ENCODE results near the gene BTBD10. TPM values are rescaled to one million over a fixed set of nuclear protein-coding genes. Genes with fewer than 3 reads are reported as not detected.

The BTBD10 gene
- total and polyA plus RNA-seq, 4 donors, result 3.7 to 12.7 (median 8.8) TPM

DNA sequence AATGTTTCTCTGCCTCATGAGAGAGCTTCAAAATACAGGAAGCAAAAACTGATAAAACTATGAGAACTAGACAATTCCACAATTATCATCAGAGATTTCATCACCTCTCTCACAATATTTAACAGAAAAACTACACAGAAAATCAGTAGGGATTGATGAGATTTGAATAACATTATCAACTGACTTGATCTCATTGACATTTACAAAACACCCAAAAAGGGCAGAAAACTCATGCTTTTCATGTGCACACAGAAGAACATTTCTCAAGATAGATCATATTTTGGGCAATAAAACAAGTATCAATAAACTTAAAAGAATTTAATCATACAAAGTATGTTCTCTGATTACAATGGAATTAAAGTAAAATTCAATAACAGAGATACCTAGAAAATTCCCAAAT, 35.6 kb downstream of the BTBD10 start:
- TF ChIP-seq ZBTB33 (IDR thresholded peaks at IDR 0.05) (no peak), GABPA (IDR thresholded peaks at IDR 0.05 in 1 of 2, conservative IDR thresholded peaks at IDR 0.05 in 1 of 2) (no peak), SP1 (IDR thresholded peaks at IDR 0.05) (no peak), REST (IDR thresholded peaks at IDR 0.05) (no peak), RXRA (IDR thresholded peaks at IDR 0.05) (no peak), FOXA1 (IDR thresholded peaks at IDR 0.05) (no peak), RAD21 (IDR thresholded peaks at IDR 0.05) (no peak), HNF4A (conservative IDR thresholded peaks at IDR 0.05) (no peak), NR2F2 (IDR thresholded peaks at IDR 0.05) (no peak), EGR1 (IDR thresholded peaks at IDR 0.05; ENCODE audit: low read depth in 2 of 2) (no peak), MAX (IDR thresholded peaks at IDR 0.05) (no peak), YY1 (IDR thresholded peaks at IDR 0.05) (no peak)
- no peaks in the 10 kb centered on the region for H3K27me3 ChIP-seq (ENCODE audit: control insufficient read depth in 4 of 4, insufficient read depth in 4 of 4, low read length in 3 of 4)
- H3K9me3 ChIP-seq (ENCODE audit: control insufficient read depth in 4 of 4, low read length in 3 of 4), result peaks cover 0 to 3% (median 1%) of the 10 kb centered on the region in 4 donors
- H3K4me3 ChIP-seq (ENCODE audit: low read depth in 1 of 3, low read length in 3 of 3), result no peak overlapping the region
- DNase-seq (ENCODE audit: low spot score), result no peak
- H3K36me3 ChIP-seq (ENCODE audit: control insufficient read depth in 4 of 4, insufficient read depth in 3 of 4, low read depth in 1 of 4, low read length in 3 of 4), result no peaks in the 10 kb centered on the region
- no peak overlapping the region for H3K27ac ChIP-seq (ENCODE audit: low read depth in 1 of 2, low read length in 2 of 2)
- H3K4me1 ChIP-seq (ENCODE audit: control insufficient read depth in 4 of 4, insufficient read depth in 4 of 4, low read length in 3 of 4), result peaks cover 0 to 2% (median 0%) of the 10 kb centered on the region in 4 donors
- H3K9ac ChIP-seq (ENCODE audit: low read depth in 1 of 2, low read length in 2 of 2), result no peak overlapping the region

DNA sequence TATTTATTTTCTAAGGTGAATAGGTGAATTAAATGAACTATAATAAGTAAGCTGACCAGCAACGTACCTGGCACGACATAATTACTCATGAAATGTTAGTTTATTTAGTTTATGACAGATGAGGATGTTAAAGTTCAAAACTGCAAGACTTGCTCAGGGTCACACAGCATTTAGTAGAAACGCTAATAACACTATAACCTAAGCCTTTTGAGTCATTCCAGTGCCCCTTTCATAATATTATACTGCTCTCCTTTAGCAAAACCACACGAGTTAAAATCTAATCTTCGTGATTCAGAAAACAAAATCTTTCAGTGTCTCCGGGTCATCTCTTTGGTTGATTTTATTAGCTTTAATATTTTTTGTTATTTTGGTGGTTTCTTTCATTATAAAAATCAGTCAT, 39.6 kb downstream of the BTBD10 start:
- Histone ChIP-seq H3K27ac (ENCODE audit: low read depth in 1 of 2, low read length in 2 of 2) (no peak overlapping the region), H3K27me3 (ENCODE audit: control insufficient read depth in 4 of 4, insufficient read depth in 4 of 4, low read length in 3 of 4) (no peaks in the 10 kb centered on the region), H3K9me3 (ENCODE audit: control insufficient read depth in 4 of 4, low read length in 3 of 4) (peaks cover 0 to 3% (median 1%) of the 10 kb centered on the region in 4 donors), H3K4me1 (ENCODE audit: control insufficient read depth in 4 of 4, insufficient read depth in 4 of 4, low read length in 3 of 4) (peaks cover 0 to 2% (median 0%) of the 10 kb centered on the region in 4 donors), H3K4me3 (ENCODE audit: low read depth in 1 of 3, low read length in 3 of 3) (no peak overlapping the region), H3K9ac (ENCODE audit: low read depth in 1 of 2, low read length in 2 of 2) (no peak overlapping the region), H3K36me3 (ENCODE audit: control insufficient read depth in 4 of 4, insufficient read depth in 3 of 4, low read depth in 1 of 4, low read length in 3 of 4) (peaks cover 0 to 4% (median 0%) of the 10 kb centered on the region in 4 donors)
- WGBS, result 79% methylated on average over 6 of the region's 6 CpGs
- no peak for DNase-seq (ENCODE audit: low spot score)
- TF ChIP-seq RAD21 (IDR thresholded peaks at IDR 0.05) (no peak), JUND (IDR thresholded peaks at IDR 0.05) (no peak), FOXA2 (IDR thresholded peaks at IDR 0.05) (no peak), YY1 (IDR thresholded peaks at IDR 0.05) (no peak), FOXA1 (IDR thresholded peaks at IDR 0.05) (no peak), REST (IDR thresholded peaks at IDR 0.05) (no peak), GABPA (IDR thresholded peaks at IDR 0.05 in 1 of 2, conservative IDR thresholded peaks at IDR 0.05 in 1 of 2) (no peak), HNF4G (IDR thresholded peaks at IDR 0.05) (no peak), ZBTB33 (IDR thresholded peaks at IDR 0.05) (no peak), NR2F2 (IDR thresholded peaks at IDR 0.05) (no peak), MAX (IDR thresholded peaks at IDR 0.05) (no peak), ATF3 (IDR thresholded peaks at IDR 0.05) (no peak), SP1 (IDR thresholded peaks at IDR 0.05) (no peak), HNF4A (conservative IDR thresholded peaks at IDR 0.05) (no peak), TAF1 (conservative IDR thresholded peaks at IDR 0.05) (no peak), RXRA (IDR thresholded peaks at IDR 0.05) (no peak), EGR1 (IDR thresholded peaks at IDR 0.05; ENCODE audit: low read depth in 2 of 2) (no peak)
